ENCODE results near the gene PPIC.
"Not testable (repeated sequence)": the region's sequence is repeated elsewhere in the genome, so short reads cannot be mapped to it uniquely, and the experiment has no call there.

PPIC gene

DNA sequence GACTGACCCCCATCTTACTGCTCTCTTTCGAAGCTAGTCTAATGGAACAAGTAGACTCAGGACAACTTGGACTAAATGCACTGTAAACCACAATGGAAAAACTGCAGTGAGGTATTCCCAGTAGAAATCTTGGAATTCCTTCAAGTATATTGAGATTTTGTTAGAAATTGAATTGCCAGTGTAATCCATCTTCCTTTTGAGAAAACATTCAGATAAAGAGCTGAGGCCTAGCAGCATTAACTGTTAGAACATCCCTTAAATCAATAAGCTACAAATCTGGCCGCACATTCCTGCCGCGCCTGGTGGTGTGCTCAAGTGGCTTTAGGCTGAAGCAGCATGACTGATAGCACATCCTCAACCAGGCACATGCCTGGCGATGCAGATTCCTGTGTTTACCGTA is 29.3 kb downstream of the PPIC start:
- DNase-seq: no peak

DNA sequence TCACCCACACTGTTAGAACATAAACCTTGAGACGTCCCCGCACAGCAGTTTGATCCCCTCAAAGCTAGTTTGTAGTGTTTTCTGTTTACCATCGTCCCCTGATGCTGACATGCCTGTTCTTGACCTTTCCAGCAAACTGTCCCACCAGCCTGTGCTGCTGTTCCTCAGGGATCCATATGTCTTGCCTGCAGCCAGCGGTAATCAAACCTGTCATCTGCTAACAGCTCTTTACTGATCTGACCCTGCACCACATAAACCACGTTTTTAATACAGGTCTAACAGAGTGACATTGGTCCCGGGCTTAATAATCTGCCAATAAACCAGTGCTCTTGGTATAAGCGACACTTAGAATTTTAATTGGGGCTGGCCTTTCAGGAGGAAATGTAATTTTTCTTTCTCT is 34.7 kb downstream of the PPIC start:
- DNase-seq: no peak

DNA sequence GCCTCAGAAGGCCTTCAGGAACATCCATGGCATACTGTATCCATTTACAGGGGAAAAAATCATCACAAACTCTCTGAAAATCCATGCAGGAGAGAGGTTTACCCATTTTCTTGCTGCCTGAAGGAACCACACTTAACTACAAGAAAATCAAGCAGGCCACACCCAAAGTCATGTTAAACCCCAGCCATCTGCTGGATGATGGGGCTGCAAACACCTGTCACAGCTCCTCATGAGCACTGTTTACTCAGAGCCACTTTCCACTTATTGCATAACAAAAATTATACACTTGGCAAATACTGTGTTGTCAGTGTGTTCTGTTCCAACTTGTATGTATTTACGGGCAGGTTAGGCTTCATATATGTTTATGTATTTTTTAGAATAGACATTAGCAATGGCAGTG is 35.8 kb downstream of the PPIC start:
- peak; percentile 34 for DNase-seq

DNA sequence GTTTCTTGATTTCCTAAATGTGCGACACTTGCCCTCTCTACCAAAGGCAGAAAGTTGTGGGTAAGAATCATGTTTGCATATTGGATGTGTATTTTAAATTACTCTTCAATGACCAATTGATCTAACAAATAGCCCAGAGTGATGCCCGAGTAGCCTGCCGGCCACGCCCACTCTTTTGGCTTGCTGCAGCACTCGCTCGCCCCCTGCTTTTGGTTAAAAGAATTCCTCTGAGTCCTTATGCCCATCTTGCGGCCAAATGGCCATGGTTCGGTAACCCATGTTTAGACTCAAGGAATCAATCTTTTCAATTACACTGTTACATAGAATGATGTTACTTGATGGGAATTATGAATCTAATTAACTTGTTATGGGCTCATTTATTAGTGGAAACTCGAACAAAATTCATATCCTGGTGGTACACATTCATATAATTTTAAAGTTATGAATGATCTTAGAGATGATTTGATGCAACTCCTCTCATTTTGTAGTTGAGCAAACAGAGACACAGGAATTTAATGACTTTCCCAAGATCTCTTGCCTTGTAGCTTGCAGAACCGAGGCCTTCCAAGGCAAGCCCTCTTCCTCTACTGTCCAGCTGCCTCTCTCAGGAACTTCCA is 36.5 kb downstream of the PPIC start:
- no peak for DNase-seq

DNA sequence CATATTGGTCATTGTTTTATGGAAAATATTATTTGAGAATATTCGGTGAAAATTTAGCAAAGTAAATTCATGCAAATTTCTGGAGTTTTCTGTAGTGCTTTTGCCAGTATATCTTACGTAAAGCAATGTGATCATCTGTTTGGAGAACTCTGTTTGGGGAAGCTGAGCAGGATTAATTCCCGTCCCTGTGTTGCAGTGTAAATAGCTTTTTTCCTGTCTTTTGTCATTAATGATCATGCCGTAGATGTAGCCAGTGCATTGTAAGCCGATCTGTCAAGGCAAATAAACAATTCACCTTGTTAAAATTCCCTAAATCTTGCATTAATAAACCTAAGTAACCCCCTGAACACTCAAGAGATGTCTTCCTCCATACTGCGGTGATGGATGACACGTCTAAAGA is 39.2 kb downstream of the PPIC start:
- no peak for DNase-seq

DNA sequence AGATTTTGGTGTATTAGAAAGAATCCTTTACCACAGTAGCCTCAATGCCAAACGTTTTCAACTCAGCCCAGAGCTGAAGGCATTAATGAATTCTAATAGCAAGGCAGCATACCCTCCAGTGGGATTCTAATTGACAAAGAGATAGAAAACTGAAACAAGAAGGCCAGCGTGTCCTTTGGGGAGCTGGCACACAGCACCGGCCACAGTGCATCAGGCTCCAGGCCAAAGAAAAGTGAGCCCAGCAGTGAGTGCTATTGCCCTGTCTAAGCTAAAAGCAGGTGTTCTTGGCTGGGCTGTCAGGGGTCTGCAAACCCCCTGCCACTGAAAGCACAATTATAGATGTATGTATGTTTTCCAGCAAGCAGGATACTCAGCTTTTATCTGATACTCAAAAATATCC is 40.4 kb downstream of the PPIC start:
- no peak for DNase-seq

DNA sequence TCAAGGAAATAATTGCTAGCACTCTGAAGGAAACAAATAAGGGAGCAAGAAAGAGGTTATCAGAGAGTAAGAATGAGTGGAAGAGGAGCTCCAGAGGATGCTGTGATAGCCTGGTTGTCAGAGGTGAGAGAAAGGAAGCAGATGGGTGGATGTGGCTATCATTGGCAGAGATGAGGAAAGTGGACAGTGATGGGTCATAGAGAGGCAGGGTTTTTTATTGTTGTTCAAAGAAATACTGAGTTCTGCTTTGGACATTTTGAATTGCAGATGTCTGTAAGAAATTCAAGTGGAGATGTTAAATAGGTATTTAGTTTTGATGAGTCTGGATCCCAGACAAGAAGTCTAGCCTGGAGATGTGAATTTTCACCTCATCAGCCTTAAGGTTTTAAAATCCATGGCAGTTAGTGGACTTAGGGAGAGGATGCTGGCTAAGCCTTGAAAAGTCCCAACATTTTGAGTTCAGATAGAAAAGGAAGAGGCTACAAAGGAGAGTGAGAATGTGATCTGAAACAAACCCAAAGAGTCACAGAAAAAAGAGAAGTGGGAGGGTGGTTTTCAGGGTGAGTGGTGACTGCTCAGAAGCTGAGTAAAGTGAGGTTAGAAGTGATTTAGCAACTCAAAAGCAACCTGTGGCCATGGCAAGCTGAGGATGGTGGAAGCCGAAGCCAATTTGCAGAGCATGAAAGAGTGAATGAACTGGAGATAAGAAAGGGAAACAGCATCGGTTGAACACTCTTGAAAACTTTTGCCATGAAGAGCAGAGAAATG is 50.4 kb downstream of the PPIC start:
- DNase-seq: no peak

DNA sequence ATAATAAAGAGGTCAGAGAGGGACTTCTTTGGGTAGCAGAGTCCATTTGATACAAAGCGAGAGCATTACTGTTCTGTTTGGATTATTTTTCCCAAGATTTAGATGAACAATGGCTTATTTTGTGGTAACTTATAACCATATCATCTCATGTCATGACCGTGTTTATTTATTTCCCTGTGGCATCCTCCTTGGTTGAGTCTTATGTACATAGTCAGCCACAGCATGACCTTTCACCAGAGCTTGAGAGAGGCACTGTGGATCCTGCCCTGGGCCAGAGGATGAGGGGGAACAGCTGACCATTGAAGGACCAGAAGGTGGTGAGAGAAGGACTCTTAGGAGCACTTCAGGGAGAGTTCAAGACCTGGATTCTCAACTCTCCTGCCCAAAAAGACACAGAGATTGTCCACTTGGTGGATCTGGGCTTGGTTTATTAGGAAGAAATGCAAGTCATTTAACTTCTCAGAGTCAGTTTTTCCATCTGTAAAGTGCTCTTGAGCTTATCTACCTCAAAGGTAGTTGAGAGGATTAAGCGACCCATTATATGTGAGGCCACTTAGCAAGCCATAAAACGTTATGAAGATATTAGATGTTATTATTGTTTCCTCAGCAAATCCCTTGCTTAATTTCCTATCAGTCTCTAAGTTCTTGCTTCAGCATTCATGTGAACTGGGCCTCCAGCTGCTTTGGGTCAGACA is 51.4 kb downstream of the PPIC start:
- no peak for DNase-seq

DNA sequence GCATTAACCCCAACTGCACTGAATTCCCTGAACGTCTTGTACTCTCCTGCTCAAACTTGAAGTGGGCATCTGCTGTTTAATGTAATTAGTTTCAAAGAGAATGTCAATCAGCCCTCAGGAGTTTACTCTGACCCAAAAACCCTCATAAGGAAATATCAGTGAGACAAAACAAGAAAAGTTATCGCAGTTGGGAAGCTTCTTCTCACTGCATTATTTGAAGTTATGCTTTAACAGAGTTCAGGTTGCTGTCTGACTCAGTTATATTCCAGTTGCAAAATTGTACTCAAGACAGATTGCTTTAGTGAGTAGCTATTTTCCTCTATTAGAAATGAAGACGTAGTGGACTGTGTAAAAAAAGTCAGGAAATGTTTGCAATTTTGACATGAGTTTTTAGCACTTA is 52.1 kb downstream of the PPIC start:
- no peak for DNase-seq

DNA sequence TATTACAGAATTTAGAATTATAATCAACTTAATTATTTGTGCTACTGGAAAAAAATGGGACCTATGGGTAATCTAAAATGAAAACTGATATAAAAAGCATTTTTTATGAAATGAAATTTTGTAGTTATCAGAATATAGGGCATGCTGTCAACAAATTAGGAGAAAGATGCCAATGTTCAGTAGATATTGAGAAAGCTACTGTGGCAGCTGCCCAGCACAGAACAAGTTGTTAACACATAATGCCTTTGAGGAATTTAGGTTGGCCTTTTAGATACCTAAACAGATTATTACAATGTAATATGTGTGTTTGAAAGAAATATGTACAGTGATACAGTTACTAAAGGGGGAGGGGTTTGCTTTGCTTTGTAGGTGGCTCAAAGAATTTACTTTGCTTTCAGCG is 54.1 kb downstream of the PPIC start:
- DNase-seq: no peak

DNA sequence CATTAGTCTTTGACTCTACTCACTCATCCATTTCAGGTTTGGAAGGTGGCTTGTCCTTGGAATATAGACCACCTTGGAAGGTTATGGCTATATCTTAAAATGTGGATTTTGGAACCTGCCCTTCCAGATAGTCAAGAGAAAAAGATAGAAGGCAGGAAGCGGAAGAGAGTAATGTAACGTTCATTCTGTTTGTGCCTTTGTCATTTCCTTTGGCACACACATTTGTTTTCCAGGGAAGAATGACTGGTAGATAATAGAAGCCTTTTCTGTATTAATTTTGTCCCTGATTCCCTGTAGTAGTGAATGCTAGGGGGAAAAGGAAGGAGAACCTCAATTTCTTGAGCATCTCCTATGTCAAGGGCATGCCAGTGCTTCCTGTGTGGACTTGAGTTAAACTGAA is 54.7 kb downstream of the PPIC start:
- no peak for DNase-seq

DNA sequence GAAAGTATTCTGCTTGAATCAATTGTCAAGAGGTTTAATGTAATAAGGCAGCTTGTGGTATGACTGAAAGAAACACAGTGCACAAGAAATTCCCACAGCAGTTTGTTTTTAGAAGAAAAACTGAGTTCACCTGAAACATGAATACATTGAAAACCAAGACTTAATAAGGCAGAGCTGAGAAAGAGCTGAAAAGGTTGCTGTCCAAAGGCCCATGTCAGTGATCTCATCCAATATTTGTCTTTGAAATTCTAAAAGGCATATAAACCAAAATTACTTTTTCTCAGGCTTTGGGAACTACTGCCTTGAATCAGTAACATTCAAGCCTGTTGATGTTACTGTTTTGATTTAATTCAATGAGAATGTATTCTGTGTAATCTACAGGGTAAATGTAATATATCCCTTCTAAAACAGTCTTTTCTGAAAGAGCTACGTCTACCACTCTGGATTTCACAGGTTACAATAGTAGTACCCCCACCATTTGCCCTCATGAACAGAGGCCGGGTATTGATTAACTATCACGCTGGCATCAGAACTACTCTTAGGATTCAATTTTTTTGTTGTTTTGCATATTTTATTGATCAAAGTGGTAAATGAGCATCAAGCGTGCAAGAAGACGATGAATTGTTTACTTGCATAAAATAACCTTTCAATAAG is 57.8 kb downstream of the PPIC start:
- DNase-seq: no peak

DNA sequence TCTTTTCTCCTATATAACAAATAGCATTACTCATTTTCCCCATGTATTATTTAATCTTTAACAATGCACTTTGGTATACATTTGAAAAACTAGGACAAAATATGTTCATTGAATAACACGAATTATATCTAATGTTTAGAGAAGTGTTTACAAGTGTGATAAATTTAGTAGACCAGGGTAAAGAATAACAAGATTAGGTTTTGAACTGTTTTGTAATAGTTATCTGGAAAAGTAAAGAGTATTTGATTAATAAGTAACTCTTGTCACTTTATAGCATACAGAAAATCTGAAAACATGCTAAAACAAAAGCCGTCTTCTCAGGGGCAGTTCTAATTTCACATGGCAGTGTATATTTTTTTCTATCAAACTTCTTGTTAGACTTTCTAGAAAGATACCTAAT is 58.5 kb downstream of the PPIC start:
- DNase-seq: no peak

DNA sequence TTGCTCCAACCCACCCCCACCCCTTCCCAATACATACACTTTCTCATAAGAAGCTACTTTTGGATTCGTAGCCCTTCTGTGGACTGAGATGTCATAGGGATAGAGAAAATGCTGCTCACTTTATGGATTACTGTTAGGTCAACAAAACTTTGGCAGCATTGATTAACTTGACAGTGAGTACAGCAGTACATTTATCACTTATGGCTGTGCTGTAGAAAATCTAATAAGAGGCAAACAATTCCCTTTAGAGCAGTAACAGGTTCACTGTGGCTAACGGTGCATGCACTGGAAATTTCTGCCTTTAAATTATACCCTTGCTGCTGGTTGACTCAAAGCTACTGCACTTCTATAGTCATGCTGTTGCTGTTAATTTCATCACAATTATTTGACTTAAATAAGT is 59.2 kb downstream of the PPIC start:
- no peak for DNase-seq

DNA sequence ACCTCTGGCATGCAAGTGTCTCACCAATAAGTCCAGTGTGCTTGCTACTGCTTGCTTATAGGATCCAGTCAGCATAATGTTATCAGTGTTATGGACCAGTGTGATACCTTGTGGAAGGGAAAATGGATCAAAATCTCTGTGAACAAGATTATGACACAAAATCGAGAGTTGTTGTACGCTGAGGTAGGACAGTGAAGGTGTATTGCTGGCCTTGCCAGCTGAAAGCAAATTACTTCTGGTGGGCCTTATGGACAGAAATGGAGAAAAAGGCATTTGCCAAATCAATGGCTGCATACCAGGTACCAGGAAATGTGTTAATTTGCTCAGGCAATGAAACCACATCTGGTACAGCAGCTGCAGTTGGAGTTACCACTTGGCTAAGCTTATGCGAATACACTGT is 62.3 kb downstream of the PPIC start:
- not testable (repeated sequence) for DNase-seq

DNA sequence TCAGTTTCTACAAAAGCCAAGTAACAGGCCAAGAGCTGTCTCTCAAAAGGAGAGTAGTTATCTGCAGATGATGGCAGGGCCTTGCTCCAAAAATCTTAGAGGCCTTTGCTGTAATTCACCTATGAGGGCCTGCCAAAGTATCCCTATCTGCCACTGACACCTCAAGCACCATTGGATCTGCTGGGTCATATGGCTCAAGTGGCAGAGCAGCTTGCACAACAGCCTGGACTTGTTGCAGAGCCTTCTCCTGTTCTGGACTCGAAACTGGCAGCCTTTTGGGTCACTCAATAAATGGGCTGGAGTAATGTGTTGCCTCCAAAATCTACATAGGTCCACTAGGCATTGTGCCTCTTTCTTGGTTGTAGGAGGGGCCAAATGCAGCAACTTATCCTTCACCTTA is 62.8 kb downstream of the PPIC start:
- DNase-seq: not testable (repeated sequence)

All from NCI-H1694 (cell line).